Activated CD8-positive, alpha-beta memory T cell treated with anti-CD3 and anti-CD28 coated beads for 4 hours (primary cell): ENCODE results near the gene ATP6V0E1.
"Not testable (repeated sequence)": the region's sequence is repeated elsewhere in the genome, so short reads cannot be mapped to it uniquely, and the experiment has no call there.

Experiments
- DNase-seq, 2 donors: peaks; one replicate each; pipeline ENCODE4 v3.0.0-alpha.2; 2020; ENCODE audit warnings: low read depth in 2 of 2

ATP6V0E1 gene

DNA sequence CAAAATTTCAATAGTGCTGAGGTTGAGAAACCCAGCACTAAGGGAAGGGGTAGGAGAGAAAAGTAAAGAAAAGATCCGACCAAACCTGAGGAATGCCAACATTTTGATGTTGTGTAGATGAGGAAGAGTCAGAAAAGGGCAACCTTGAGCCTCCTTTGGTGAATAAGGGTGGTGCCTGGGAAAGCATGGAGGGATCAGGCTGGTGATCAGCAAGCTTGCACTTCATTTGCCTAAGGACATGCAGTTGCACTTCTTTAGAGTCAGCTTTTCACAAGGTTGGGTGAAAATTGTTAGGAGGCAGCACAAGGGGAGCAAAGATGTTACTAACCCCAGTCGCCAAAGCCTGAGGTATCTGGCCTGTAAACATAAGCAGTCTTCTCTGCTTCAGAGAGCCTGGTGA is 20.4 kb downstream of the ATP6V0E1 start:
- DNase-seq, result no peak

DNA sequence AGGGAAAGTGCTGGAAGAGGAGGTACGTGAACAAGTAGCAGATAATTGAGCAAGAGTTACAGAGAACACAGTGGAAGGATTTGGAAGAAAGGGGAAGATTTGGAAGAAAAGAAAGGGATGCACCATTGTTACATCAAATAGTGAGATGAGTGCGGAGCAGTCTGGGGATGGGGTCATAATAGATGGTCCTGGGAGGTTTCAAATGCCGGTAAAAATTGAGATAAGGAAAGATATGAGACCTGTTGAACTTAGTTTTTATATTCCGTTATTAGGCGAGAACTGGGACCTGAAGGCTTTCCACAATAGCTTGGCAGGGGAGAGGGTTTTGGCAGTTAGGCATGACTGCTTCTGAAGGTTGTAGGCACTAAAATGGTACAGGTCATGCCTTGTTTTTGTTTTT is 20.9 kb downstream of the ATP6V0E1 start:
- no peak for DNase-seq

DNA sequence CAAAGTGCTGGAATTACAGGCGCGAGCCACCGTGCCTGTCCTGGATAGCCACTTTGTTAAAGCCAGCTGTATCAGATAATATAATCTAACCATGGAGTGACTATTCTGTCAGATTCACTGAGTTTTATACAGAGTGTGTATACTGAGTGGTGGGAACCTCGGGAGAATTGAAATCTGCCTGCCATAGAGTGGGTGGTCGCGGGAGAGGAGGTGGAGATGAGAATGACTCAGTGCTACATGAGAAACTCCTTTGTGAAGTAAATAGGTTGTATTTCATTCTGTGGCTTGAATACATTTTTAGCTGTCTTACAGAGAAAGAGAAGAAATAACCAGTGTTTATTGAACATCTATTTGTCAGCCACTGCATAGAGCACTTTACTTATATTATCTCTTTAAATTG is 26.4 kb downstream of the ATP6V0E1 start:
- no peak for DNase-seq

DNA sequence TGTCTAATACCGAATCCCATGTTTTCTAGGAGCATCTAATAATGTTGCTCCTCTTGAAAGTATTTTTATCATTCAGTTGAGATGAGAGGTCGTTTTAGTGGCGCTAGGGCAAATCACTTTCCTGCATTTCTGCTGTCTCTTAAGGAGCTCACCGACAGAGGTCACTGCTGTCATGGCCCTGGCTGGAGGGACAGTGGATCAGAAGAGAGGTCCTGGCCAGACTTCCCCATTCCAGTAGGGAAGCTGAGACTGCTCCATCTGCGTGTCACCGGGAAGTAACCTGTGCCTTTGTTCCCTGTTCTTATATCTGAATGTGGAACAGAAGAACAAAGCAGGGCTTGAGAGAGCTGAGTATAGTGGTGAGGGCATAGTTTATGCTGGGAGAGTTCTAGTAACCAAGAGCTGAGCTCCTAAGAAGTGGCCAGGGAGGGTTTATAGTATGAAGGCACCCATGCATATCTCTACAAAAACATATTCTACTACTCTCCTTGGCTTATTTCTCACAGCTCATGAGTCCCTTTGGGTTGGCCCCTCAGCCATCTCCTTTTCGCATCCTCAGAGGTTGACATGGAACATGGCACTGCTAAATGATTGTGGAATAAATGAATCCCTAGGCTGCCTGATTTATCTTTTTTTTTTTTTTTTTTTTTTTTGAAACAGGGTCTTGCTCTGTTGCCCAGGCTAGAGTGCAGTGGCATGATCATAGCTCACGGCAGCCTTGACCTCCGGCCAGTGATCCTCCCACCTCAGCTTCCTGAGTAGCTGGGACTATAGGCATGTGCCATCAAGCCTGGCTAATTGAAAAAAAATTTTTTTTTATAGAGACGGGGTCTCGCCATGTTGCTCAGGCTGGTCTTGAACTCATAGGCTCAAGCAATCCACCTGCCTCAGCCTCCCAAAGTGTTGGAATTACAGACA is 27.2 kb downstream of the ATP6V0E1 start:
- DNase-seq, result no peak

DNA sequence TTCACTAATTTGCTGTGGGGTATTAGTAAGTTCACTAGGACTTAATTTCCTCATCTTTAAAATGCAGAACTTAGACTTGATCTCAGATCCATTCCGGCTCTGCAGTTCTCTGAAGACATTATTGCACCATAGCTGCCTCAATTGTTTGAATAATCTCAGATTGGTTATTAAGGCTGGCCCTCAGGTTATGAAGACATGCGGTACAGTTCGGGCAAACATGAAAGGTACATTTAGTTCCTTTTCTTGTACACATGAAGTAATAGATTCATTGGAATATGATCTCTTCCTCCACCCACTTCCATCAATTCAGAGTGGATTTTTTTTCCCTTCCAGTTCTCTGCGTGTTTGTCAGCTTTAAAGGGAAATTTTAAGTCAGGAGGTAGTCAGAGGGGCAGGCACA is 28.0 kb downstream of the ATP6V0E1 start:
- no peak for DNase-seq

DNA sequence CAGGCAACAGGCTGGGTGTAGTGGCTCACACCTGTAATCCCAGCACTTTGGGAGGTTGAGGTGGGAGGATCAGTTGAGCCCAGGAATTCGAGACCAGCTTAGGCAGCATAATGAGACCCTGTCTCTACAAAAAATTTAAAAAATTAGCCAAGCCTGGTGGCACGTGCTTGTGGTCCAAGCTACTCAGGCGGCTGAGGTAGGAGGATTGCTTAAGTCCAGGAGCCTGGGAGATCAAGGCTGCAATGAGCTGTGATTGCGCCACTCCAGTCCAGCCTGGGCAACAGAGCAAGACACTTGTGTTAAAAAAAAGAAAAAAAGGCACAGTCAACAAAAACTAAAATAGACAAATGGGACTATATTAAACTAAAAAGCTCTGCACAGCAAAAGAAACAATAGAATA is 29.3 kb downstream of the ATP6V0E1 start:
- no peak for DNase-seq

DNA sequence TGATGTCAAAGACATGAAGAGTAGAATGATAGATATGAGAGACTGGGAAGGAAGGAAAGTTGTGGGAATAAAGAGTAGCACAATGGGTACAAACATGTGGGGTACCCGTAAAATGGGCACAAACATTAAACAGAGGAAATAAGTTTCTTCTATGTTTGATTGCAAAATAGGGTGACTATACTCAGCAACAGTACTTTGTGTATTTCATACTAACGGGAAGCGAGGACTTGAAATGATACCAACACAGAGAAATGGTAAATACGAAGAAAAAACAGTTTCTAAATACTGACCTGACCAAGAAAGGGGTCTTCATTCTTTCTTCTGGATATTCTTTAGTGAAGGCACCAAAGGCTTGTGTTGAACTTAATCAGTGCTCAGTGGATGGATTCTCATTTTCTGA is 31.1 kb downstream of the ATP6V0E1 start:
- DNase-seq, result no peak

DNA sequence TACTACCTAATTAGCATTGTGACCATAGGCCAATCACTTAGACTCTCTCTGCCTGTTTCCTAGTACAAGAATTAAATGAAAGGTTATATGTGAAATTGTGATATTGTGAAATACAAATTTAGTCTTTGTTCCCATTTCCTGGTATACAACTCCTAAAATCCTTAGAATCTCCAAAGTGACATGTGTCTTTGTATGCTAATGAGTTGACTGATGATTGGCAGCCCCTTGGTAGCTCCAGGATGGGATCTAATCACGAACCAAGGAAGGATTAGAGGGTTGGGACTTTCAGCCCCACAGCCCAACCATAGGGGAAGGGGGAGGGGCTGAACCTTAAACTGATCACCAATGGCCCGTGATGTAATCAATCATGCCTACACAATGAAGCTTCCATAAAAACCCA is 31.6 kb downstream of the ATP6V0E1 start:
- no peak for DNase-seq

DNA sequence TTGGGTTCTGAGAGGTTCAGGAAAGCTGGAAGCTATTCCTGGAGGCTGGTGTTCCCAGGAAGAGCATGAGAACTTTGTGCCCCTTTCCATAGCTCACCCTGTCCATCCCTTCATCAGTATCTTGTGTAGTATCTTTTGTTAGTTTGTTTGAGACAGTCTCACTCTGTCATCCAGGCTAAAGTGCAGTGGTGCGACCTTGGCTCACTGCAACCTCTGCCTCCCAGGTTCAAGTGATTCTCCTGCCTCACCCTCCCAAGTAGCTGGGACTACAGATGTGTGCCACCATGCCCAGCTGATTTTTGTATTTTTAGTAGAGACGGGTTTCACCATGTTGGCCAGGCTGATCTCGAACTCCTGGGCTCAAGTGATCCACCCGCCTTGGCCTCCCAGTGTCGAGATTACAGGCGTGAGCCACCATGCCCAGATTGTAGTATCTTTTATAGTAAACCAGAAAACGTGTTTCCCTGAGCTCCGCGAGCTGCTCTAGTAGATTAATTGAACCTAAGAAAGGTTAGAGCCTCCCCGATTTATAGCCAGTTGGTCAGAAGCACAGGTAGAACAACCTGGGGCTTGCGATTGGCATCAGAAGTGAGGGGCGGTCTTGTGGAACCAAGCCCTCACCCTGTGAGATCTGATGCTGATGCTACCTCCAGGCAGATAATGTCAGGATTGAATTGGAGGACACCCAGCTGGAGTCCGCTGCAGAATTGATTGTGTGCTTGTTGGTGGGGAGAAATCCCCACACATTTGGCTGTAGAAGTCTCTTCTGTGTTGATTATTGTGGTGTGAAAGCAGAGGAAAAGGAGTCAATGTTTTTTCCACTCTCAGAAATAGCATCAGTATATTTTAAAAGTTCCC is 32.3 kb downstream of the ATP6V0E1 start:
- no peak for DNase-seq

DNA sequence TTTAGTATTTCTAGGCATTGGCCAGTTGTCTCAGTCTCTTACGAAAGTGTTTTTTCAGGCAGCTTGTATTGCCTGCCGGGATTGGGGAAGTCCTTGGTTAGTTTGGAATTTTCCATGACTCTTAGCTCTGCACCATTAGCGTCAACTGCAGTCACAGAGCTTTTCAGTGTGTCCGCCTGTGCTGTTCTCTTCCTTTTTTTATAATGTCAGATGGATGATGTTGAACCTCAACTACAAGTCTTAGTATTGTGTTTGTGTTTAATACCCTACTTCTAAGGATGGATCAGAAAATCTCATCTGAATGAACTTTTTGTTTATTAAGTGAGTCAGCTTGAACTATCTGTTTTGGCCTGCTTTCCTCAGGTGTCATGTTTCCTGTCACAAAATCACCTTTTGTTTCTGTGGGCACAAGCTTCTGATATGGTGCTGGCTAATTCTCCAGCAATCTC is 33.1 kb downstream of the ATP6V0E1 start:
- no peak for DNase-seq

DNA sequence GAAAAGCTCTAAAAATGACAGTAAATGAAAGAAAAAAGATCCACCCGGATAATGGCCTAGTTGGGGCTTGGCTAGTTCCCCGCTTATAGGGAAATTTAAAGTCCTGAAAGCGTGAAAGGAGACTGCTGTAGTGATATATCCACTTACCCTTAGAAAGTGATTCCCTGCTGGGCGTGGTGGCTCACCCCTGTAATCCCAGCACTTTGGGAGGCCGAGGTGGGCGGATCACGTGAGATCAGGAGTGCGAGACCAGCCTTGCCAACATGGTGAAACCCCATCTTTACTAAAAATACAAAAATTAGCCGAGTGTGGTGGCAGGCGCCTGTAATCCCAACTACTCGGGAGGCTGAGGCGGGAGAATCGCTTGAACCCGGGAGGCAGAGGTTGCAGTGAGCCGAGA is 33.5 kb downstream of the ATP6V0E1 start:
- DNase-seq, result not testable (repeated sequence)

DNA sequence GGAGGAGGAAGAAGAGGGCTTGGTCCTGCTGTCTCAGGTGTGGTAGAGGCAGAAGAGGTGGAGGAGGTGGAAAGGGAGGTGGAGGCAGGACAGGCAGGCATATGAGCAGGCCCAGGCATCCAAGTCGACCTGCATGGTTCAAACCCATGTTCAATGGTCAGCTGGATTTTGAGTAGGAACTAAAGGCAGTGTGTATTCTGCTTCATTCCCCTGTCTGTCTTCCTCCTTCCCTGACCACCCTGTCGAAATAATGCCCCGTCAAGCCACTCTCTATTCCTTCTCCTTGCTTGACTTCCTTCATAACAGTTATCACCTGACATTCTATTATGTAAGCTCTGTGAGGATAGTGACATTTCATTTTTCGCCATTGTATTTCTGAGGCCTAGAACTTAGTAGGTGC is 34.8 kb downstream of the ATP6V0E1 start:
- DNase-seq, result no peak

DNA sequence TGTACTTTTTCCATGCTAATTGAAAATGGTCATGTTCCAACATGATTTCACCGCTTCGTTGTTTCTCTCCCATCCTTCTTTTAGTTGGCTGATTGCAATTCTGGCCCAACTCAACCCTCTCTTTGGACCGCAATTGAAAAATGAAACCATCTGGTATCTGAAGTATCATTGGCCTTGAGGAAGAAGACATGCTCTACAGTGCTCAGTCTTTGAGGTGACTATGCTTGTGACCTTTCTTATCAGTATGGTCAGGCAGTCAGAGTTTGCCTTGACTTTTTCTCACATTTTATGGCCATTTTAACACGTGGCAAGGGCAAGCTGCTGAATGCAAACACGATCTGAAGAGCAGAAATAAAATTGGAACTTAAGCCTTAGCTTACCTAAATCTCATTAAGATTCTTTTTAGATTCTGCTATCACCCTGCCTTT is 36.6 kb downstream of the ATP6V0E1 start:
- no peak for DNase-seq

DNA sequence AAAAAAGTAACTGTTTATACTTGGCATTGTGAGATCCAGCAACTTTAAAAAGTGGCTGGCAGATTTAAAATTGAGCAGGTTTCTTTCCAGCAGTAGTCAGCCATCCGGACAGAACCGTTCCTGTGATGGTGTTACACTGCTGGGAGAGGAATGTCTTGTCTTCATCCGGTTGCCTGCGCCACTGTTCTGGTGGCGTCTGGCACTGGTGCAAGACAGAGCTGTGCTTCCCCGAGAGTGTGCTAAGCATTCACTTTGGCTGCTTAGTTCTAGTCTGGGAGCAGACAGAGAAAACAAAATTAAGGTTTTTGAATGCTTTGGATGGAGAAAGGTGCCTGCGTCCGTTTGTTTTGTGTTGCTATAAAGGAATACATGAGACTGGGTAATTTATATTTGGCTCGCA is 37.1 kb downstream of the ATP6V0E1 start:
- no peak for DNase-seq

DNA sequence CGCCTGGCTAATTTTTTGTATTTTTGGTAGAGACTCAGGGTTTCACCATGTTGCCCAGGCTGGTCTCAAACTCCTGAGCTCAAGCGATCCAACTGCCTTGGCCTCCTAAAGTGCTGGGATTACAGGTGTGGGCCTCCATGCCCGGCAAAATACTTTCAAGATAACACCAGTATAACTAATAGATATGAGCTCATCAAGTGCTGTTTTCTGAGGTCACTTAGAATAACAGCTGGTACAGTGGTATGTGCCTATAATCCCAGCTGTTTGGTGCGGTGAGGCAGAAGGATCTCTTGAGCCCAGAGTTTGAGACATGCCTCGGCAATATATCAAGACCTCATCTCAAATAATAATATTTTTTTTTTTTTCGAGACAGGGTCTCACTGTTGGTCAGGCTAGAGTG is 42.1 kb downstream of the ATP6V0E1 start:
- no peak for DNase-seq

DNA sequence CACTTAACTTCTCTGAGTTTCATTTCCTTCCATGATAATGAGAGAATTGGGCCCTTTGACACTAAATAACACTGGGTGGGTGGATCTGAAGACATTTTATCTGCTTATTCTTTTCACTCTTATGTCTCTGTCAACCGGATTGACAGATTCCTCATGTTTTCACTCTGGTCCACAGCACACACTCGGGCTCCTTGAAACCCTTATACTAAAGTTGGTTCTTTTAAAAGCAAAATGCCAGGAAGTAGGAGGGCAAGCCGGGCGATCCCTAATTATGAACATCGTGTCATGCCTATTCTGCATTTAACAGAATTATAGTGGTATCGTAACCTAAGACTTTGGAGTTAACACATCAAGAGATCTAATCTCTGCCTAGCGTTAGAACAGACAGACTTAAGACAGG is 44.3 kb downstream of the ATP6V0E1 start:
- DNase-seq, result no peak

DNA sequence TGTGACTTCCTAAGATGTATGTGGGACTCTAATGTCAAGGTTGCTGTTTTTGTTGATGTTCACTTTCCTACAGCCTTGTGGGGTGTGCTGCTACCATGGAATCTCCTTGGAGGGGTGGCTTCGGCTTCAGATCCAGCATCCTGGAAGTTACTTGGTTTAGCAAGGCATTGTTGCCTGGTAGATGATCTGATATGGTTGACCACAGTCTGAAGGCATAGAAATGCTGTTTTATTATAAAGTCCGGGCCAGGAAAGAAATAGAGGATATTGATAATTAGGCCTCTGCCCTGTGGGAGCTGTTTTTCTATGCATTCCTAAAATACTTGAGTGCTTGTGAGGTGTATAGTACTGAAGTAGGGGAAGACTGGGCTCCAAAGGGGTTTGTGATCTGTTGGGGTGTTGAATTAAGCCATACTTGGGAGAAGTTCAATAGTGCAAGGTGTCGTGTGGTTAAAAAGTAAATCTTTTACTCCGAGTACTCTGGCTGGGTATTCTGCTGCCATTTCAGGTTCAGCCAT is 45.3 kb downstream of the ATP6V0E1 start:
- no peak for DNase-seq

DNA sequence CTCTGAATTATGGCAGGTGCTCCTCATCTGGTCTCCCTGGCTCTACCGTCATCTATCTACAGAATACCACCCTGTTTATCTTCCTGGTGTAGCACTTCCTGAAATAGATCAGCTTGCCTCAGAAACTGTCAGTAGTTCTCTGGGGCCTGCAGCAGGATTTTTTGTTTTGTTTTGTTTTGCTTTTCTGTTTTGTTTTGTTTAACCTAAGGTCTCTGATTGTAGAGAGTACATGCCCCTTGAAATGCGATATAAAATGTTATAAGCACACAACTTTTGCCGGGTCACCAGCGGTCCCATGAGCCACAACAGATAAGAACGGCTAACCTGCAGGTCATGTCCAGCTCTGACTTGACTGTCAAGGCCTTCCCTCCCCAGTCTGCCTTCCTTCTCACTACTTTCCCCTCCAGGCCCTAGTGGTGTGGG is 45.9 kb downstream of the ATP6V0E1 start:
- no peak for DNase-seq

DNA sequence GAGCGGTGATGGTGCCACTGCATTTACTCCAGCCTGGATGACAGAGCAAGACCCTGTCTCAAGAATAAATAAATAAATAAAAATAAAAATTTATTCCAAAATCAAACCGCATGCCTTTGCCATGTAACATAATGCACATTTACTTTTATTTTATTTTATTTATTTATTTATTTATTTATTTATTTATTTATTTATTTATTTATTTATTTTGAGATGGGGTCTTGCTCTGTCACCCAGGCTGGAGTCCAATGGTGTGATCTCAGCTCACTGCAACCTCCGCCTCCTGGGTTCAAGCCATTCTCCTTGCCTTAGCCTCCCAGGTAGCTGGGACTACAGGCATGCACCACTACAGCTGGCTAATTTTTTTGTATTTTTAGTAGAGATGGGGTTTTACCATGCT is 48.5 kb downstream of the ATP6V0E1 start:
- DNase-seq, result not testable (repeated sequence)

DNA sequence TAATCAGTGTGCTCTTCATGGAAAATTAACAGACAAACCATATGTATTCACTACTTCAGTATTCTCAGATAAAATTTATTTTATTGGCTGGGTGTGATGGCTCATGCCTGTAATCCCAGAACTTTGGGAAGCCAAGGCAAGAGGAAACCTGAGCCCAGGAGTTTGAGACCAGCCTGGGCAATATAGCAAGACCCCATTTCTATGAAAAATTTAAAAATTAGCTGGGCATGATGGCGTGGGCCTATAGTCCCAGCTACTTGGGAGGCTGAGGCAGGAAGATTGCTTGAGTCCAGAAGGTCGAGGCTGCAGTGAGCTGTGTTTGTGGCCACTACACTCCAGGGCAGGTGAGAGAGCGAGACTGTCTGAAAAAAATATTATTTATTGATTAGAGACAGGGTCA is 49.2 kb downstream of the ATP6V0E1 start:
- DNase-seq, result no peak

DNA sequence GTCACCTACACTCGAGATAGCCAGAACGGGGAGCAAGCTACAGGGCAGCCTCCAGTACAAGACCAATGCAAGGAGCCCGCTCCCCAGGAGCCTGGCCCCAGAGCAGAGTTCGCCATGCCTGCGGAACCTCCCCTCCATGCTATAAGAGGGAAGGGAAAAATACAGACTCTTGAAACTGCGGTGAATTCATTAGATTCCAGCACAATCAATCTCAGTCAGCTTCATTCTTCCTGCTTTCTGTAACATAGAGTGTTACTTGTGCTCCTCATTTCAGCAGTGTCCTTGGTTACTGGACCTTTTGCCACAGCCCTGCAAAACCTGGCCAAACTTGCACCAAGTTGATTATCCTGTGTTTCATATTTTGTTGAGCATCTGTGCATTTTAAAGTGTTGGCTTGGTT is 50.4 kb downstream of the ATP6V0E1 start:
- DNase-seq, result no peak

DNA sequence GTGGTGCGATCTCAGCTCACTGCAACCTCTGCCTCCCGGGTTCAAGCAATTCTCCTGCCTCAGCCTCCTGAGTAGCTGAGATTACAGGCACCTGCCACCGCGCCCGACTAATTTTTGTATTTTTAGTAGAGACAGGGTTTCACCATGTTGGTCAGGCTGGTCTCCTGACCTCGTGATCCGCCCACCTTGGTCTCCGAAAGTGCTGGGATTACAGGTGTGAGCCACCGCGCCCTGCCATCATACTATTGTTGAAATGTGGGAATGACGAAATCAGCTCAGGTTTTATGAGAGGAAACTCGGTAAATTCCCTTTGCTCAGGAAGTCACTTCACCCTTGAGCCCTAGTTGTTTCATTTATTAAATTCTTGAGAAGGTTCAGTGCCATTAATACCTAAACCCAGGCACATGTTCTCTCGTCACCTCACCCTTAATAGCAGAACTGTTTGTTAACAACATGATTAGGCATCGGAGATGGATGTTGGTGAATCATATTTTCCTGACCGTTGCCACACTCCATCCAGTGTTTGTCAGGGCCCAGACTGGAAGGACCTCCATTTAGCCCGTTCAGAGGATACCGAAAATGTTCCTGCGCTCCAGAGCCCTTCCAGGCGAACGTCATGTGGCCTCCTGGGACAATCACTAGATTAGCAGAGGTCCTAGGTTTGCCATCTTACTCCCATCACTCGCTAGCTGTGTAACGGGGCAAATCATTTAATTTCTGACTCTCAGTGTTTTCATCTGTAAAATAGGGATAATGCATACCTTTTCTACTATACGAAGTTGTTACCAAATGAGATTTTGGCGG is 52.5 kb downstream of the ATP6V0E1 start:
- no peak for DNase-seq
